Choroid plexus epithelial cell (primary cell): ENCODE results near the gene TFRC.

Experiments used
- DNase-seq: peaks from one replicate; pipeline ENCODE4 v3.0.0-alpha.2; 2010; ENCODE audit warnings: low read depth
- H3K4me3 ChIP-seq: 2 replicates; pipeline ENCODE4 v1.5.1; 2011; ENCODE audit warnings: low read depth, mild to moderate bottlenecking, control low read depth, low read length, moderate library complexity
- TF ChIP-seq, protein P1 (sequence below): conservative IDR thresholded peaks from 2 replicates; pipeline ENCODE4 v1.5.1; 2011; ENCODE audit warnings: low read depth, mild to moderate bottlenecking, control low read depth, inconsistent platforms, low read length, moderate library complexity

The TFRC gene

GRCh38 chr3:196016485-196016884 is 65.4 kb downstream of the TFRC start:
- H3K4me3 ChIP-seq, result no peak overlapping the region
- TF ChIP-seq, protein P1, sequence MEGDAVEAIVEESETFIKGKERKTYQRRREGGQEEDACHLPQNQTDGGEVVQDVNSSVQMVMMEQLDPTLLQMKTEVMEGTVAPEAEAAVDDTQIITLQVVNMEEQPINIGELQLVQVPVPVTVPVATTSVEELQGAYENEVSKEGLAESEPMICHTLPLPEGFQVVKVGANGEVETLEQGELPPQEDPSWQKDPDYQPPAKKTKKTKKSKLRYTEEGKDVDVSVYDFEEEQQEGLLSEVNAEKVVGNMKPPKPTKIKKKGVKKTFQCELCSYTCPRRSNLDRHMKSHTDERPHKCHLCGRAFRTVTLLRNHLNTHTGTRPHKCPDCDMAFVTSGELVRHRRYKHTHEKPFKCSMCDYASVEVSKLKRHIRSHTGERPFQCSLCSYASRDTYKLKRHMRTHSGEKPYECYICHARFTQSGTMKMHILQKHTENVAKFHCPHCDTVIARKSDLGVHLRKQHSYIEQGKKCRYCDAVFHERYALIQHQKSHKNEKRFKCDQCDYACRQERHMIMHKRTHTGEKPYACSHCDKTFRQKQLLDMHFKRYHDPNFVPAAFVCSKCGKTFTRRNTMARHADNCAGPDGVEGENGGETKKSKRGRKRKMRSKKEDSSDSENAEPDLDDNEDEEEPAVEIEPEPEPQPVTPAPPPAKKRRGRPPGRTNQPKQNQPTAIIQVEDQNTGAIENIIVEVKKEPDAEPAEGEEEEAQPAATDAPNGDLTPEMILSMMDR, result no peak
- peak; percentile 83 for DNase-seq

DNA sequence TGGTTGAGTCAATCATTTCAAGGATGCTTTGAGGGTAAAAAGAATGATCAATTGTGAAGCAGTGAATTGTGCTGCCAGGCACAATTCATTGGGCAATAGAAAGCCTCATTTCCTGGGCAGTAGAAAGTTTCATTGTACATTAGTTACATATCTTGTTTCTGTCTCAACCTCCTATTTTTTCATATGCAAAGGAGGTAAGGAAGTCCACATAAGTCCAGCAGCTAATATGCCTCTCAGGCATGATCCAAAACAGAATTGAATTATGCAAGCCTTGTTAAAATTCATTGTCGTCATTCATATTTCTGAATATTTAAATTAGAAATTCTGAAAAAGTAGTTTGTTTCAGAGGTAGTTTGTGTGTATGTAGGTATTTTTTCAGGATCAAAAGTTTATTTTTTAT is 65.8 kb downstream of the TFRC start:
- no peak overlapping the region for H3K4me3 ChIP-seq
- DNase-seq, result no peak
- TF ChIP-seq, protein P1, result no peak

GRCh38 chr3:196013587-196014487 is 68.1 kb downstream of the TFRC start:
- no peak overlapping the region for H3K4me3 ChIP-seq
- TF ChIP-seq, protein P1, result no peak
- no peak for DNase-seq

DNA sequence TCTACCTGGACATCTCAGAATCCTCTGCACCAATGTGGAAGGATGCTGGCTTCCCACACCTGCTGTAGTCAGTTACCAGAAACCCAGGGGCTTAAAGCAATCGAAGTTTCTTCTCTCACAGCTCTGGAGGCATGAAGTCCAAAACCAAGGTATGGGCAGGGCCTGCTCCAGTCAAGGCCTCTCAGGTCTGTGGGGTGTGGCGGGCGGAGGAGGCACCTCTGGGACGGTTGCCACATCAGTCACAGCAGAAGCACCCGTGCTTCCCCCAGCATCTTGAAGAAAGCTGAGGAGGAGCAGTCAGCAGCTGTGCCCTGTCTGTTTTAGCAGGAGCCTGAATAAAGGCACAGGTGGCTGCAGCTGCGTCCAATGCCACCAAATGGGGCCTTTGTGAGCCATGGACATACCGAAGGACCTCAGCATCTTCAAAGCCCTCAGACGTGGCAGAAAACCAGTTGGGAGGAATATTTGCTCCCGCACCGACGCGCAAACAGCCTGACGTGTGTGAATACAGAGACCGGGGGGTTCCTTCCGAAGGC is 68.9 kb downstream of the TFRC start:
- TF ChIP-seq, protein P1, result no peak
- DNase-seq, result no peak
- no peak overlapping the region for H3K4me3 ChIP-seq

GRCh38 chr3:196012481-196012880 is 69.4 kb downstream of the TFRC start:
- peak; percentile 51 for DNase-seq
- TF ChIP-seq, protein P1, result no peak
- H3K4me3 ChIP-seq, result no peak overlapping the region

GRCh38 chr3:196009456-196009855 is 72.4 kb downstream of the TFRC start:
- TF ChIP-seq, protein P1, result no peak
- no peak overlapping the region for H3K4me3 ChIP-seq
- DNase-seq, result no peak

DNA sequence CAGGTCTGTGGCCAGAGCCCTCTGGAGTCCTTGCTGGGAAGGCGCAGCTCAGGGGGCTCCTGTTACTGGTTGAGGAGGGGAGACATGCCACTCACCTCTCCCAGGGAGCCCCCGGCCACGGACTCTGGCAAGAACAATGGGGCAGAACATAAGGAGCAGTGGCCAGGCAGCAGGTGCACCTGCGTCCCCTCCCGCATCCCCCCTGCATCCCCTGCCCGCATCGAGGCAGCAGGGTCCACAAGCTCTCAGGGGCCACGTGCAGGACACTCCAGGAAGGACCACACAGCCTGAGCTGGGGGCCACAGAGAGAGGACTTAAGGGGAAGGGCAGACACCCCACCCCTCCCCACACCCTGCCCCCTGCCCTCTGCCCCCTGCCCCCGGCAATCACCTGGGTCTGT is 73.0 kb downstream of the TFRC start:
- TF ChIP-seq, protein P1, result no peak
- H3K4me3 ChIP-seq, result no peak overlapping the region
- no peak for DNase-seq
